Upper lobe of left lung (tissue), 4 donors: Measurements from ENCODE around the gene GRK1.

Experiments
- POLR2A ChIP-seq, 4 donors: fragments of 450-650 bp; IDR thresholded peaks; one replicate each; pipeline ENCODE4 v1.5.1; 2016 to 2017; ENCODE audit warnings: antibody characterized with exemption in 4 of 4, mild to moderate bottlenecking in 2 of 4
- POLR2AphosphoS5 ChIP-seq, 2 donors: sonication (generic); formaldehyde crosslinking; IDR thresholded peaks; one replicate each; pipeline ENCODE4 v1.5.1; 2017; ENCODE audit warnings: antibody characterized with exemption in 2 of 2
- TF ChIP-seq, protein P1 (sequence below), 6 experiments: fragments of 450-650 bp in 4 of 6; fragments of 200-600 bp in 2 of 6; sonication (generic) in 2 of 6; IDR thresholded peaks; one replicate each; pipeline ENCODE4 v1.5.1; 2016 to 2019; ENCODE audit warnings: antibody characterized with exemption in 6 of 6

DNA sequence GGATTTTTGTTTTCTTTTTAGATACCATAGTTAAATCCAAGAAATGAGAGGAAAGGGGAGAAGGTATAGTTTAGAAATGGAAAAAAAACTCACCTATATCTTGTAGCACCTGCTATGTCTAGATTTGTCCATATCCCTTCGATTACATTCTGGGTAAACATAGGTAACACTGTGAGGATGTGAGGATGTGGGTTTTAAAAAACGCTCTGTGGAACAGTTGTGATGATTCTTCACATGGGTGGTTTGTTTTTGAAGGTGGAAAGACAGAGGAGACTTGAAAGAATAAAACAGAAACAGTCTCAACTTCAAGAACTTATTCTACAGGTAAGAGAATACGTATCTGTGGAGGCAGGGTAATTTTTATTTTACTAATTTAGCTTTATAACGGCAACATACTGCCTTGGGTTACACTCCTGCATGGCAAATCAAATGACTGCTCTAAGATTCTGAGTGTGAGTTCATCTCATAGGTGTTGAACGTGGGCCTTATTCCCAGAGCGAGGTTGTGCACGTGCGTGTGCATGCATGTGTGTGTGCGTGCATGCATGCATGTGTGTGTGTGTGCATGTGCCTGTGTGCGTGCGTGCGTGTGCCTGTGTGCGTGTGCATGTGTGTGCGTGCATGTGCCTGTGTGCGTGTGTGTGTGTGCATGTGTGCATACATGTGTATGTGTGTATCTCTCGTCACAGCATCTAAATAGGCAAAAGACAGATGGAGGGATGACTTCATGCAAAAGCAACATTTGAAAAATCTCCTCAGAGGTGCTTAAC lies 32.6 kb upstream of the GRK1 start:
- TF ChIP-seq, protein P1, sequence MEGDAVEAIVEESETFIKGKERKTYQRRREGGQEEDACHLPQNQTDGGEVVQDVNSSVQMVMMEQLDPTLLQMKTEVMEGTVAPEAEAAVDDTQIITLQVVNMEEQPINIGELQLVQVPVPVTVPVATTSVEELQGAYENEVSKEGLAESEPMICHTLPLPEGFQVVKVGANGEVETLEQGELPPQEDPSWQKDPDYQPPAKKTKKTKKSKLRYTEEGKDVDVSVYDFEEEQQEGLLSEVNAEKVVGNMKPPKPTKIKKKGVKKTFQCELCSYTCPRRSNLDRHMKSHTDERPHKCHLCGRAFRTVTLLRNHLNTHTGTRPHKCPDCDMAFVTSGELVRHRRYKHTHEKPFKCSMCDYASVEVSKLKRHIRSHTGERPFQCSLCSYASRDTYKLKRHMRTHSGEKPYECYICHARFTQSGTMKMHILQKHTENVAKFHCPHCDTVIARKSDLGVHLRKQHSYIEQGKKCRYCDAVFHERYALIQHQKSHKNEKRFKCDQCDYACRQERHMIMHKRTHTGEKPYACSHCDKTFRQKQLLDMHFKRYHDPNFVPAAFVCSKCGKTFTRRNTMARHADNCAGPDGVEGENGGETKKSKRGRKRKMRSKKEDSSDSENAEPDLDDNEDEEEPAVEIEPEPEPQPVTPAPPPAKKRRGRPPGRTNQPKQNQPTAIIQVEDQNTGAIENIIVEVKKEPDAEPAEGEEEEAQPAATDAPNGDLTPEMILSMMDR (IDR thresholded peaks at IDR 0.05): no peak
- no peak for TF ChIP-seq POLR2A (IDR thresholded peaks at IDR 0.05)
- TF ChIP-seq POLR2AphosphoS5 (IDR thresholded peaks at IDR 0.05): no peak
